A549 (cell line): ENCODE results near the gene SDE2. TPM values are rescaled to one million over a fixed set of nuclear protein-coding genes. Genes with fewer than 3 reads are reported as not detected.

Source experiments
- ATAC-seq, 2 experiments: fragments of 200-7000 bp in 1 of 2; fragments of >200 bp in 1 of 2; cut with Nextera tagmentation in 1 of 2; cut with Tn5 transposase in 1 of 2; 3 replicates each; pipeline versions ENCODE4 v1.8.0 to v1.9.1; 2018 to 2020; ENCODE audit warnings: mild to moderate bottlenecking in 1 of 2, moderate library complexity in 1 of 2
- CTCF ChIA-PET: fragments of 300-600 bp; sonication (Branson Sonifier 250); formaldehyde crosslinking; extraction: SDS; loops from one replicate; lab custom pipeline; 2021; ENCODE audit warnings: antibody characterized with exemption, inconsistent platforms; lab: Yijun Ruan, JAX
- POLR2A ChIA-PET: fragments of 350-600 bp; formaldehyde crosslinking; extraction: SDS; loops from one replicate; lab custom pipeline; 2021; ENCODE audit warnings: antibody characterized with exemption, inconsistent platforms; lab: Yijun Ruan, JAX
- DNase-seq, 2 experiments: peaks; one replicate each; pipeline versions ENCODE4 v3.0.0 to v3.0.0-alpha.2; 2011 to 2016; ENCODE audit warnings: low read depth in 1 of 2, low spot score in 1 of 2
- FAIRE-seq: peaks from 2 replicates; lab custom pipeline; 2011; peaks lifted over from hg19 to GRCh38; lab: Jason Lieb, UNC
- H3K27ac ChIP-seq, 2 experiments: fragments of >200 bp; sonication (Bioruptor Twin); formaldehyde crosslinking; 3 replicates each; pipeline ENCODE4 v1.5.1; 2016 to 2017
- H3K4me1 ChIP-seq: fragments of >200 bp; sonication (Bioruptor Twin); formaldehyde crosslinking; 3 replicates; pipeline ENCODE4 v1.6.1; 2016
- H3K4me2 ChIP-seq: fragments of >200 bp; sonication (Bioruptor Twin); formaldehyde crosslinking; 3 replicates; pipeline ENCODE4 v1.6.1; 2016
- H3K4me3 ChIP-seq: fragments of >200 bp; sonication (Bioruptor Twin); formaldehyde crosslinking; 3 replicates; pipeline ENCODE4 v1.5.1; 2016
- H3K9me3 ChIP-seq: fragments of >200 bp; sonication (Bioruptor Twin); formaldehyde crosslinking; 3 replicates; pipeline ENCODE4 v1.6.1; 2016
- CBX8 ChIP-seq: fragments of 200-600 bp; sonication (generic); IDR thresholded peaks from 2 replicates; pipeline ENCODE4 v1.6.1; 2016
- CEBPB ChIP-seq, 2 experiments: fragments of >200 bp in 1 of 2; sonication (Bioruptor Twin) in 1 of 2; formaldehyde crosslinking in 1 of 2; IDR thresholded peaks; 2 replicates each; pipeline ENCODE4 v1.6.1; 2012 to 2016
- CTCF ChIP-seq: fragments of >200 bp; sonication (Bioruptor Twin); formaldehyde crosslinking; IDR thresholded peaks from 3 replicates; pipeline ENCODE4 v1.5.1; 2016
- EHMT2 ChIP-seq: fragments of 200-600 bp; sonication (generic); IDR thresholded peaks from 2 replicates; pipeline ENCODE4 v1.6.1; 2016; ENCODE audit warnings: antibody characterized with exemption, low read depth, mild to moderate bottlenecking, moderate library complexity
- EP300 ChIP-seq, 2 experiments: fragments of >200 bp; sonication (Bioruptor Twin); formaldehyde crosslinking; IDR thresholded peaks; 2 replicates in 1 of 2; 3 replicates in 1 of 2; pipeline ENCODE4 v1.6.1; 2016 to 2017
- HDAC2 ChIP-seq: fragments of 200-600 bp; sonication (generic); IDR thresholded peaks from 2 replicates; pipeline ENCODE4 v1.6.1; 2016
- HES2 ChIP-seq: fragments of >200 bp; sonication (Bioruptor Twin); formaldehyde crosslinking; IDR thresholded peaks from 2 replicates; pipeline ENCODE4 v1.6.1; 2016
- HEYL ChIP-seq: fragments of 250-450 bp; sonication (Bioruptor Pico); IDR thresholded peaks from 2 replicates; pipeline ENCODE4 v1.8.0; 2021; ENCODE audit warnings: mild to moderate bottlenecking, moderate library complexity
- JUN ChIP-seq, 2 experiments: fragments of >200 bp; sonication (Bioruptor Twin); formaldehyde crosslinking; IDR thresholded peaks; 2 replicates in 1 of 2; 3 replicates in 1 of 2; pipeline ENCODE4 v1.6.1; 2016 to 2017
- JUNB ChIP-seq: fragments of >200 bp; sonication (Bioruptor Twin); formaldehyde crosslinking; IDR thresholded peaks from 2 replicates; pipeline ENCODE4 v1.6.1; 2016
- MAZ ChIP-seq: fragments of 150-350 bp; IDR thresholded peaks from 2 replicates; pipeline ENCODE4 v1.6.1; 2014; ENCODE audit warnings: antibody characterized with exemption, low read depth, low read length, borderline replicate concordance
- NPAS2 ChIP-seq: fragments of 250-450 bp; sonication (Bioruptor Pico); IDR thresholded peaks from 2 replicates; pipeline ENCODE4 v1.8.0; 2022; ENCODE audit warnings: mild to moderate bottlenecking, moderate library complexity, borderline replicate concordance
- PBX3 ChIP-seq: IDR thresholded peaks from 2 replicates; pipeline ENCODE4 v1.6.1; 2012
- PHF8 ChIP-seq: fragments of 200-600 bp; sonication (generic); IDR thresholded peaks from 2 replicates; pipeline ENCODE4 v1.6.1; 2016; ENCODE audit warnings: low read depth, mild to moderate bottlenecking, antibody characterized with exemption, moderate library complexity, borderline replicate concordance
- POLR2A ChIP-seq: IDR thresholded peaks from 2 replicates; pipeline ENCODE4 v1.6.1; 2012; ENCODE audit warnings: mild to moderate bottlenecking, low read length
- POLR2AphosphoS2 ChIP-seq: conservative IDR thresholded peaks from 2 replicates; pipeline ENCODE4 v1.6.1; 2012; ENCODE audit warnings: low read length, improper control_type of control experiment, inconsistent platforms
- RAD21 ChIP-seq, 2 experiments: fragments of >200 bp in 1 of 2; sonication (Bioruptor Twin) in 1 of 2; formaldehyde crosslinking in 1 of 2; IDR thresholded peaks in 1 of 2; conservative IDR thresholded peaks in 1 of 2; 2 replicates in 1 of 2; 3 replicates in 1 of 2; pipeline ENCODE4 v1.6.1; 2012 to 2018; ENCODE audit warnings: inconsistent platforms in 1 of 2
- RCOR1 ChIP-seq: fragments of 150-350 bp; IDR thresholded peaks from 2 replicates; pipeline ENCODE4 v1.6.1; 2014; ENCODE audit warnings: antibody characterized with exemption, low read length, low read depth
- USF2 ChIP-seq: fragments of 450-650 bp; IDR thresholded peaks from 2 replicates; pipeline ENCODE4 v1.6.1; 2014; ENCODE audit warnings: antibody characterized with exemption
- ZC3H11A ChIP-seq: fragments of 450-650 bp; IDR thresholded peaks from 2 replicates; pipeline ENCODE4 v1.6.1; 2014; ENCODE audit warnings: antibody characterized with exemption, mild to moderate bottlenecking
- ZNF302 ChIP-seq: fragments of 250-450 bp; sonication (Bioruptor Pico); IDR thresholded peaks from 2 replicates; pipeline ENCODE4 v1.9.0; 2021; ENCODE audit warnings: inconsistent platforms, mild to moderate bottlenecking, moderate library complexity
- WGBS: methylation state at CpG from one replicate; pipeline ENCODE4 v1.1.6; 2017; ENCODE audit errors: missing lambda C conversion rate; 5-methylcytosine and 5-hydroxymethylcytosine counted together
- polyA plus RNA-seq, 4 experiments: library from polyadenylated mRNA; depleted of rRNA in 3 of 4; stranded (reverse); fragments of >200 nt; fragmentation: RNase III in 1 of 4; extraction: RNeasy Plus Mini Kit Qiagen cat#74134 plus additional on column Dnase treatment in 1 of 4; gene quantifications; 2 replicates in 3 of 4; 3 replicates in 1 of 4; pipeline ENCODE4 v1.2.3, GENCODE V29; 2011 to 2017
- TF ChIP-seq, protein P1 (sequence below): fragments of 200-600 bp; sonication (generic); IDR thresholded peaks from 2 replicates; pipeline ENCODE4 v1.6.1; 2016; ENCODE audit warnings: antibody characterized with exemption, mild to moderate bottlenecking, moderate library complexity

SDE2 gene
- polyA plus RNA-seq, 2 of the 4 experiments (the other 2 are of a cell fraction) = 9.2 to 24.8 TPM

GRCh38 chr1:225961659-225962439 lies 37.3 kb downstream of the SDE2 start:
- peak overlapping the region; percentile 26; the same call in 2 of the 3 replicates for H3K4me3 ChIP-seq
- no peak for FAIRE-seq
- H3K4me2 ChIP-seq = peak overlapping the region; percentile 68
- peak overlapping the region in 1 of 2 experiments; percentile 45; a peak in 2 of 6 replicates for H3K27ac ChIP-seq
- ATAC-seq = peak in 1 of 2 experiments; percentile 62; a peak in 3 of 6 replicates
- POLR2A ChIA-PET = interaction anchor here (0.6 kb wide), 2 partner anchors 38 to 249 kb away, joined by 3 to 5 read pairs; partner anchors contain the start of gene PYCR2
- no peaks in the 10 kb centered on the region for H3K9me3 ChIP-seq
- H3K4me1 ChIP-seq = no peaks in the 10 kb centered on the region
- TF ChIP-seq NPAS2 (no peak), PHF8 (no peak), RCOR1 (no peak), PBX3 (no peak), HDAC2 (no peak)
- TF ChIP-seq, all 56 proteins: peak for 0
- 29% methylated on average over 20 of the region's 20 CpGs for WGBS
- DNase-seq = no peak
- CTCF ChIA-PET = interaction anchor here (0.9 to 4.5 kb wide), 23 partner anchors 10 to 643 kb away, joined by 3 to 26 read pairs (median 5); partner anchors contain the start of gene LEFTY1

GRCh38 chr1:225958041-225958440 lies 41.1 kb downstream of the SDE2 start:
- Histone ChIP-seq H3K9me3 (no peaks in the 10 kb centered on the region), H3K4me2 (no peak overlapping the region), H3K27ac (no peak overlapping the region), H3K4me3 (no peak overlapping the region), H3K4me1 (no peaks in the 10 kb centered on the region)
- DNase-seq = no peak
- WGBS = 41% methylated on average over 3 of the region's 3 CpGs
- no peak for FAIRE-seq
- CTCF ChIA-PET = interaction anchor here (1.1 to 2.0 kb wide), 3 partner anchors 12 to 87 kb away, joined by 4 to 8 read pairs (median 4); no protein-coding TSS in a partner anchor
- TF ChIP-seq RAD21 (conservative IDR thresholded peaks at IDR 0.05 in 1 of 2, IDR thresholded peaks at IDR 0.05 in 1 of 2) (no peak), CBX8 (no peak), EP300 (IDR thresholded peaks at IDR 0.05) (no peak), POLR2AphosphoS2 (no peak), EHMT2 (no peak), CEBPB (IDR thresholded peaks at IDR 0.05) (no peak), ZC3H11A (no peak), JUNB (no peak), HES2 (no peak), POLR2A (no peak), JUN (IDR thresholded peaks at IDR 0.05) (no peak), HEYL (CRISPR knock-in tag) (no peak), ZNF302 (no peak), MAZ (no peak), USF2 (no peak), CTCF (no peak)
- TF ChIP-seq, protein P1, sequence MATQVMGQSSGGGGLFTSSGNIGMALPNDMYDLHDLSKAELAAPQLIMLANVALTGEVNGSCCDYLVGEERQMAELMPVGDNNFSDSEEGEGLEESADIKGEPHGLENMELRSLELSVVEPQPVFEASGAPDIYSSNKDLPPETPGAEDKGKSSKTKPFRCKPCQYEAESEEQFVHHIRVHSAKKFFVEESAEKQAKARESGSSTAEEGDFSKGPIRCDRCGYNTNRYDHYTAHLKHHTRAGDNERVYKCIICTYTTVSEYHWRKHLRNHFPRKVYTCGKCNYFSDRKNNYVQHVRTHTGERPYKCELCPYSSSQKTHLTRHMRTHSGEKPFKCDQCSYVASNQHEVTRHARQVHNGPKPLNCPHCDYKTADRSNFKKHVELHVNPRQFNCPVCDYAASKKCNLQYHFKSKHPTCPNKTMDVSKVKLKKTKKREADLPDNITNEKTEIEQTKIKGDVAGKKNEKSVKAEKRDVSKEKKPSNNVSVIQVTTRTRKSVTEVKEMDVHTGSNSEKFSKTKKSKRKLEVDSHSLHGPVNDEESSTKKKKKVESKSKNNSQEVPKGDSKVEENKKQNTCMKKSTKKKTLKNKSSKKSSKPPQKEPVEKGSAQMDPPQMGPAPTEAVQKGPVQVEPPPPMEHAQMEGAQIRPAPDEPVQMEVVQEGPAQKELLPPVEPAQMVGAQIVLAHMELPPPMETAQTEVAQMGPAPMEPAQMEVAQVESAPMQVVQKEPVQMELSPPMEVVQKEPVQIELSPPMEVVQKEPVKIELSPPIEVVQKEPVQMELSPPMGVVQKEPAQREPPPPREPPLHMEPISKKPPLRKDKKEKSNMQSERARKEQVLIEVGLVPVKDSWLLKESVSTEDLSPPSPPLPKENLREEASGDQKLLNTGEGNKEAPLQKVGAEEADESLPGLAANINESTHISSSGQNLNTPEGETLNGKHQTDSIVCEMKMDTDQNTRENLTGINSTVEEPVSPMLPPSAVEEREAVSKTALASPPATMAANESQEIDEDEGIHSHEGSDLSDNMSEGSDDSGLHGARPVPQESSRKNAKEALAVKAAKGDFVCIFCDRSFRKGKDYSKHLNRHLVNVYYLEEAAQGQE = no peak
- ATAC-seq = no peak
- POLR2A ChIA-PET = no interaction called here
